ENCODE data around the gene CHEK1. TPM values are rescaled to one million over a fixed set of nuclear protein-coding genes. Genes with fewer than 3 reads are reported as not detected.
"Not testable (repeated sequence)": the region's sequence is repeated elsewhere in the genome, so short reads cannot be mapped to it uniquely, and the experiment has no call there.

The CHEK1 gene
- total and polyA plus RNA-seq, 2 of the 4 experiments (the other 2 are of a cell fraction) = 16.0 to 22.6 TPM

GRCh38 chr11:125701858-125702621 lies 77.1 kb downstream of the CHEK1 start:
- H2BK5ac ChIP-seq (ENCODE audit: low read depth, low read length, poor library complexity, severe bottlenecking) = no peak overlapping the region
- in situ Hi-C loops (cut with MboI; ENCODE audit: low sequenced_read_pairs) = no loop called here
- H2AK9ac ChIP-seq (replicated peaks; ENCODE audit: low read depth, low read length, poor library complexity) = no peak overlapping the region
- H2BK15ac ChIP-seq (ENCODE audit: low read depth, low read length) = no peak overlapping the region
- H2BK120ac ChIP-seq (ENCODE audit: low read depth, low read length) = no peak overlapping the region
- H3K18ac ChIP-seq (ENCODE audit: low read depth, low read length) = no peak overlapping the region
- H4K5ac ChIP-seq (ENCODE audit: low read depth, low read length) = no peak overlapping the region
- no peak for TF ChIP-seq POLR2A (IDR thresholded peaks at IDR 0.05; ENCODE audit: low read depth, low read length)
- no peak for TF ChIP-seq USF2 (IDR thresholded peaks at IDR 0.05; ENCODE audit: low read depth, low read length)
- H3K56ac ChIP-seq (ENCODE audit: extremely low read depth, insufficient read depth, low read length) = no peak overlapping the region
- H3K9ac ChIP-seq (ENCODE audit: low read depth, low read length) = no peak overlapping the region
- no TSS peak for BruUV-seq (replicated peaks)
- ChIA-PET POLR2A (ENCODE audit: unreplicated experiment) (no interaction called here), CTCF (interaction anchor here (1.1 kb wide), 1 partner anchor 9 kb away, joined by 3 read pairs; no protein-coding TSS in a partner anchor)
- intact Hi-C loops (cut with micrococcal nuclease) = no loop called here
- H3K4me1 ChIP-seq (ENCODE audit: control insufficient read depth, insufficient read depth, low read length) = no peaks in the 10 kb centered on the region
- DNase-seq (no peak), ATAC-seq (ENCODE audit: low read depth) (peak; percentile 40)
- H3K36me3 ChIP-seq (ENCODE audit: control insufficient read depth, insufficient read depth, low read length) = no peaks in the 10 kb centered on the region
- H4K20me1 ChIP-seq (ENCODE audit: insufficient read depth, low read length) = no peaks in the 10 kb centered on the region
- H3K23ac ChIP-seq (ENCODE audit: low read depth, low read length) = no peak overlapping the region
- H3K4me2 ChIP-seq (ENCODE audit: low read depth, low read length) = no peak overlapping the region
- H3K9me1 ChIP-seq (ENCODE audit: insufficient read depth, low read length) = no peaks in the 10 kb centered on the region
- no peak overlapping the region for H2AFZ ChIP-seq (replicated peaks; ENCODE audit: low read length, poor library complexity)
- no peak overlapping the region for H3K4me3 ChIP-seq (ENCODE audit: insufficient read depth, low read depth, low read length)
- H3K79me1 ChIP-seq (ENCODE audit: low read depth in 1 of 2, low read length in 2 of 2) = no peaks in the 10 kb centered on the region
- H2AK5ac ChIP-seq (ENCODE audit: low read depth, low read length) = no peak overlapping the region
- WGBS, 2 experiments (ENCODE audit: extremely low coverage in 2 of 2, insufficient read length in 1 of 2) = 43% methylated on average over 2 of the region's 6 CpGs; no CpG with 5 or more reads in 1 of the 2 experiments
- H4K8ac ChIP-seq (ENCODE audit: low read depth in 2 of 2, low read length in 2 of 2) = no peak overlapping the region
- H4K91ac ChIP-seq (ENCODE audit: insufficient read depth, low read depth, low read length) = no peak overlapping the region
- H3K14ac ChIP-seq (replicated peaks; ENCODE audit: low read depth, low read length) = no peak overlapping the region
- H3K27ac ChIP-seq (ENCODE audit: insufficient read depth, low read length) = no peak overlapping the region
- H2BK20ac ChIP-seq (ENCODE audit: low read depth, low read length) = no peak overlapping the region
- dilution Hi-C loops (cut with HindIII; ENCODE audit: low sequenced_read_pairs, unreplicated experiment) = no loop called here
- no peaks in the 10 kb centered on the region for H3K9me3 ChIP-seq (ENCODE audit: control insufficient read depth, insufficient read depth, low read length)
- peaks cover 5% of the 10 kb centered on the region; the same call in 1 of the 2 replicates for H3K27me3 ChIP-seq (ENCODE audit: control insufficient read depth, insufficient read depth, low read length)
- H3K4ac ChIP-seq (ENCODE audit: low read depth, low read length) = no peak overlapping the region

GRCh38 chr11:125704686-125705085 lies 79.7 kb downstream of the CHEK1 start:
- BruUV-seq (replicated peaks); H3K9ac ChIP-seq (ENCODE audit: low read depth, low read length); H4K20me1 ChIP-seq (ENCODE audit: insufficient read depth, low read length); H3K23ac ChIP-seq (ENCODE audit: low read depth, low read length); H3K9me1 ChIP-seq (ENCODE audit: insufficient read depth, low read length); H3K27me3 ChIP-seq (ENCODE audit: control insufficient read depth, insufficient read depth, low read length); H2AK9ac ChIP-seq (replicated peaks; ENCODE audit: low read depth, low read length, poor library complexity); dilution Hi-C loops (cut with HindIII; ENCODE audit: low sequenced_read_pairs, unreplicated experiment); ATAC-seq (ENCODE audit: low read depth); H3K4me1 ChIP-seq (ENCODE audit: control insufficient read depth, insufficient read depth, low read length); H3K56ac ChIP-seq (ENCODE audit: extremely low read depth, insufficient read depth, low read length); H2BK20ac ChIP-seq (ENCODE audit: low read depth, low read length); H3K18ac ChIP-seq (ENCODE audit: low read depth, low read length); H3K27ac ChIP-seq (ENCODE audit: insufficient read depth, low read length); H3K9me3 ChIP-seq (ENCODE audit: control insufficient read depth, insufficient read depth, low read length); POLR2A ChIA-PET (ENCODE audit: unreplicated experiment); H2BK120ac ChIP-seq (ENCODE audit: low read depth, low read length); H4K91ac ChIP-seq (ENCODE audit: insufficient read depth, low read depth, low read length); CTCF ChIA-PET; intact Hi-C loops (cut with micrococcal nuclease); H3K79me1 ChIP-seq (ENCODE audit: low read depth in 1 of 2, low read length in 2 of 2); H4K5ac ChIP-seq (ENCODE audit: low read depth, low read length); H2AK5ac ChIP-seq (ENCODE audit: low read depth, low read length); H3K4me3 ChIP-seq (ENCODE audit: insufficient read depth, low read depth, low read length); H3K4me2 ChIP-seq (ENCODE audit: low read depth, low read length); H4K8ac ChIP-seq (ENCODE audit: low read depth in 2 of 2, low read length in 2 of 2); H3K36me3 ChIP-seq (ENCODE audit: control insufficient read depth, insufficient read depth, low read length); DNase-seq; H2AFZ ChIP-seq (replicated peaks; ENCODE audit: low read length, poor library complexity); H2BK5ac ChIP-seq (ENCODE audit: low read depth, low read length, poor library complexity, severe bottlenecking); H3K4ac ChIP-seq (ENCODE audit: low read depth, low read length); H2BK15ac ChIP-seq (ENCODE audit: low read depth, low read length); H3K14ac ChIP-seq (replicated peaks; ENCODE audit: low read depth, low read length); in situ Hi-C loops (cut with MboI; ENCODE audit: low sequenced_read_pairs): not testable (repeated sequence)
- WGBS, 2 experiments (ENCODE audit: extremely low coverage in 2 of 2, insufficient read length in 1 of 2) = 89% methylated on average over 5 of the region's 24 CpGs; no CpG with 5 or more reads in 1 of the 2 experiments

Measured in IMR-90 (cell line).